Kidney epithelial cell (primary cell): ENCODE measurements around the gene SORCS3. TPM values are rescaled to one million over a fixed set of nuclear protein-coding genes. Genes with fewer than 3 reads are reported as not detected.

Experiments
- DNase-seq: peaks from one replicate; pipeline ENCODE4 v3.0.0-alpha.2; 2010; ENCODE audit warnings: low read depth
- H3K27me3 ChIP-seq: 2 replicates; pipeline ENCODE4 v1.6.0; 2011; ENCODE audit warnings: low read length; ENCODE audit not compliant: control insufficient read depth, insufficient read depth
- H3K36me3 ChIP-seq: 2 replicates; pipeline ENCODE4 v1.5.1; 2011; ENCODE audit warnings: low read length; ENCODE audit not compliant: control insufficient read depth, insufficient read depth
- H3K4me3 ChIP-seq: 2 replicates; pipeline ENCODE4 v1.5.1; 2011; ENCODE audit warnings: low read depth, mild to moderate bottlenecking, control low read depth, low read length
- total RNA-seq: library from RNA; depleted of rRNA; stranded (reverse); fragments of >200 nt; gene quantifications from 2 replicates; pipeline ENCODE4 v1.2.3, GENCODE V29; 2015
- TF ChIP-seq, protein P1 (sequence below): IDR thresholded peaks from 2 replicates; pipeline ENCODE4 v1.5.1; 2011; ENCODE audit warnings: mild to moderate bottlenecking, moderate library complexity, low read length, control low read depth, inconsistent platforms; ENCODE audit not compliant: insufficient read depth, poor library complexity, severe bottlenecking

Gene SORCS3
- total RNA-seq, 1 donor from 2014 or later, result 0.96 TPM

DNA sequence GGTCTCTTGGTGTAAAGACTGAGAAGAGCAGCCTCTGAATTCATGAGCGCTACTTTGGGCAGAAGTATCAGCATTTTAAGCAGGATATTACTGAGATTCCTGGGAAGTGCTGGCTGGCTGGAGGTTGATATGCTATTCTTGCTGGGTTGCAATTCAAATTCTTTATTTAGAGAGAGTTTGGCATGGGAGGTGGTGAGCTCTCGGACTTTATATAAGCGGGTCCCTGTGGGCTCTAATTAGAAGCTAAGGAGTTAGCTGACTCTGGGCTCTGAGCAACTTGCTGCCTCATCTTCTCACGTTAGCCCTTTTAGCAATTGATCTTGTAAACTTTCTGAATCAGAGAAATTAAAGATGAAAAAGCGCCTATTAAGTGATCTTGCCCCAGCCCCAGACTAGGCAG lies 430.9 kb downstream of the SORCS3 start:
- DNase-seq, result no peak
- Histone ChIP-seq H3K27me3 (no peaks in the 10 kb centered on the region), H3K36me3 (no peaks in the 10 kb centered on the region), H3K4me3 (no peak overlapping the region)
- TF ChIP-seq, protein P1, sequence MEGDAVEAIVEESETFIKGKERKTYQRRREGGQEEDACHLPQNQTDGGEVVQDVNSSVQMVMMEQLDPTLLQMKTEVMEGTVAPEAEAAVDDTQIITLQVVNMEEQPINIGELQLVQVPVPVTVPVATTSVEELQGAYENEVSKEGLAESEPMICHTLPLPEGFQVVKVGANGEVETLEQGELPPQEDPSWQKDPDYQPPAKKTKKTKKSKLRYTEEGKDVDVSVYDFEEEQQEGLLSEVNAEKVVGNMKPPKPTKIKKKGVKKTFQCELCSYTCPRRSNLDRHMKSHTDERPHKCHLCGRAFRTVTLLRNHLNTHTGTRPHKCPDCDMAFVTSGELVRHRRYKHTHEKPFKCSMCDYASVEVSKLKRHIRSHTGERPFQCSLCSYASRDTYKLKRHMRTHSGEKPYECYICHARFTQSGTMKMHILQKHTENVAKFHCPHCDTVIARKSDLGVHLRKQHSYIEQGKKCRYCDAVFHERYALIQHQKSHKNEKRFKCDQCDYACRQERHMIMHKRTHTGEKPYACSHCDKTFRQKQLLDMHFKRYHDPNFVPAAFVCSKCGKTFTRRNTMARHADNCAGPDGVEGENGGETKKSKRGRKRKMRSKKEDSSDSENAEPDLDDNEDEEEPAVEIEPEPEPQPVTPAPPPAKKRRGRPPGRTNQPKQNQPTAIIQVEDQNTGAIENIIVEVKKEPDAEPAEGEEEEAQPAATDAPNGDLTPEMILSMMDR, result no peak

DNA sequence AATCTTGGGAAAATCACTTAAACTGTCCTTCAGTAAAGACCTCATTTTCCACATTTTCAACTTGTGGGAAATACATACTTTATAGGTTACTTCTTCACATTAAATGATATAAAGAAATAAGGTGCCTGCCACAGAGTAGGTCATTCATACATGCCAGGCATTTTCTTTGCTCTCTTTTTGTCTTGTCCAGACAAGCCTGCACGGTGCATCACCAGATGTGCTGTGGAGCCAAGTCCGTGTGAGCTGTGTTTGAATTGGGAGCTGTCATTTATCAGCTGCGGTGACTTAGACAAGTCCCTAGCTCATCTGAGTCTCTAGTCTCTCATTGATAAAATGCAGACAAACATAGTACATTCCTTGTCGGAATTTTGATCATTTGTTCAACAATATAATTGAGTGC lies 432.9 kb downstream of the SORCS3 start:
- TF ChIP-seq, protein P1, result no peak
- Histone ChIP-seq H3K4me3 (no peak overlapping the region), H3K36me3 (no peaks in the 10 kb centered on the region), H3K27me3 (no peaks in the 10 kb centered on the region)
- DNase-seq, result no peak

DNA sequence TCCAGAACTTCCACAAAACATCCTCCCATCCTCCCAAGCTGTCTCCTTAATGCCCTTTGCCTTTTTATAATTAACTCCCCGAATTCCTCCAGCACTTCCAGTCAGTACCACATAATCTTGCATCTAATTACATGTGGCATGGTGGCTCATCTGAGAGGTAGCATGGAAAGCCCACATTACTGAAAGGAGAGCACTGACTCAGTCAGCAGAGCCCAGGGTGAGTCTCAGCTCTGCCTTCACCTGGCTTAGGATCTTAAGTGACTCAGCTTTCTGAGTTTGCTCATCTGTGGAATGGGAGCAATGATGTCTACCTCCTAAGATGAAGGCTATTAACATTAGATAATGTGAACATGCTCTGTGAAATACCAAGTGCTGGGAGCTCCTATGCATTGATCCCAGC lies 433.9 kb downstream of the SORCS3 start:
- Histone ChIP-seq H3K36me3 (no peaks in the 10 kb centered on the region), H3K4me3 (no peak overlapping the region), H3K27me3 (no peaks in the 10 kb centered on the region)
- DNase-seq, result no peak
- TF ChIP-seq, protein P1, result no peak

DNA sequence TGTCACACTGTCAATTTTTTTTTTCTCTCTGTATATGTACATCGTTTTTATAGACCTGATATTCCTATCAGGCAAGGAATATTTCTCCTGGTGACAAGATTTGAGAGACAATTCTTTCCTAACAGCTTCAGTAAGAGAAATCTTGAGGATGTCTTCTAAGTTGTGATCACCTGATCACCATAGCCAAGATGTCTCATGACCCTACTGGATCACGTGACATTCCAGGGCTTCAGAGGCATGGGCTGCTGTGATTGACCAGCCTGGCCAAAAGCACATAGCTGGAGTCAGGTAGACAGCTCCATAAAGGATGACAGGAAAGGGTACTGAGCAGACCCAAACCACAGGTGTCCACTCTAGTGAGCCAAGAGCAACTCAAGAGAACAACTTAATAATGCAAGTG lies 444.9 kb downstream of the SORCS3 start:
- Histone ChIP-seq H3K4me3 (no peak overlapping the region), H3K36me3 (no peaks in the 10 kb centered on the region), H3K27me3 (no peaks in the 10 kb centered on the region)
- DNase-seq, result no peak
- TF ChIP-seq, protein P1, result no peak

DNA sequence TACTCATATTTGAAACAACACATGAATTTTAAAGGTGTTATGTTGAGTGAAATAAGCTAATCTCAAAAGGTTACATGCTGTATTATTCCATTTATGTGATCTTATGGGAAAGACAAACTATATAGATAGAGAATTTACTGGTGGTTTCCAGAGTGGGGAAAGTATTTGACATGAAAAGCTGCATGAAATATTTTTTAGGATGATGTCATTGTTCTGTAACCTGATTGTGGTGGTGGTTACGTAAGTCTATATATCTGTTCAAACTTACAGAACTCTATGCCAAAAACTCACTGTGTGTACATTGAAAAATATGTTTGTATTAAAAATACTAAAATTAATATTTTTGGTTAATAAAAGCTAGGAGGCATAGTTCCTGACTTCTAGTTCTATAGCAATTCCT lies 453.0 kb downstream of the SORCS3 start:
- no peak overlapping the region for H3K4me3 ChIP-seq
- no peak for DNase-seq
- TF ChIP-seq, protein P1, result no peak
- H3K27me3 ChIP-seq, result no peaks in the 10 kb centered on the region
- H3K36me3 ChIP-seq, result no peaks in the 10 kb centered on the region

DNA sequence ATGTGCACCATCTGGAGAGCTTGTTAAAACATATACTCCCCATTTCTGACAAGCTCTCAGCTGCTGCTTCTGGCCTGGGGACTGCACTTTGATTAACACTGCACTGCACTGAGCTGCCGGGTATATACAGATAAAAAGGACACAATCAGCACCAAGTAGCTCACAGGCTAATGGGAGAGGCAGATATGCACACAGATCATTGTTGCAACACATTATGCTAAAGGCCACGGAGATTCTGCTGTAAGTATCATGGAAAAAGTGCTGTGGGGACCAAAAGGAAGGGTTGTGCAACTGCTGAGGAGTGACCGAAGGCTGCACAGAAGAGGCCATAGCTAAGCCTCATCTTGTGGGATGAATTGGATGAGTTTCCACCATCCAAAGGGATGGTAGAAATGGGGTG lies 455.2 kb downstream of the SORCS3 start:
- DNase-seq, result no peak
- H3K4me3 ChIP-seq, result no peak overlapping the region
- no peaks in the 10 kb centered on the region for H3K36me3 ChIP-seq
- H3K27me3 ChIP-seq, result no peaks in the 10 kb centered on the region
- TF ChIP-seq, protein P1, result no peak
